GM23248 (cell line): ENCODE measurements around the gene UQCRC1. TPM values are rescaled to one million over a fixed set of nuclear protein-coding genes. Genes with fewer than 3 reads are reported as not detected.

Source experiments
- DNase-seq: peaks from one replicate; pipeline ENCODE4 v3.0.0-alpha.2; 2015
- H2AFZ ChIP-seq: fragments of 200-600 bp; sonication (generic); 2 replicates; pipeline ENCODE4 v1.6.1; 2016; ENCODE audit warnings: antibody characterized with exemption
- H3F3A ChIP-seq: fragments of 200-600 bp; sonication (generic); 2 replicates; pipeline ENCODE4 v1.6.1; 2016; ENCODE audit warnings: mild to moderate bottlenecking, antibody characterized with exemption, mixed run types; ENCODE audit not compliant: insufficient read depth
- H3K27ac ChIP-seq: fragments of 200-600 bp; sonication (generic); 2 replicates; pipeline ENCODE4 v1.5.1; 2016; ENCODE audit warnings: mild to moderate bottlenecking
- H3K27me3 ChIP-seq: fragments of 200-600 bp; sonication (generic); replicated peaks from 2 replicates; pipeline ENCODE4 v1.6.1; 2016; ENCODE audit warnings: mild to moderate bottlenecking; ENCODE audit not compliant: insufficient read depth
- H3K36me3 ChIP-seq: fragments of 200-600 bp; sonication (generic); 2 replicates; pipeline ENCODE4 v1.6.1; 2016; ENCODE audit warnings: low read depth, mild to moderate bottlenecking
- H3K4me1 ChIP-seq: fragments of 200-600 bp; sonication (generic); 2 replicates; pipeline ENCODE4 v1.6.1; 2016; ENCODE audit warnings: mild to moderate bottlenecking; ENCODE audit not compliant: insufficient read depth
- H3K4me2 ChIP-seq: fragments of 200-600 bp; sonication (generic); one replicate; pipeline ENCODE4 v1.6.1; 2016; ENCODE audit warnings: mild to moderate bottlenecking; ENCODE audit not compliant: unreplicated experiment
- H3K4me3 ChIP-seq: fragments of 200-600 bp; sonication (generic); 2 replicates; pipeline ENCODE4 v1.5.1; 2016; ENCODE audit warnings: mild to moderate bottlenecking
- H3K79me2 ChIP-seq: fragments of 200-600 bp; sonication (generic); 2 replicates; pipeline ENCODE4 v1.6.1; 2016; ENCODE audit warnings: mild to moderate bottlenecking; ENCODE audit not compliant: insufficient read depth
- H3K9ac ChIP-seq: fragments of 200-600 bp; sonication (generic); 2 replicates; pipeline ENCODE4 v1.6.1; 2016; ENCODE audit warnings: mild to moderate bottlenecking
- H3K9me2 ChIP-seq: fragments of 200-600 bp; sonication (generic); 2 replicates; pipeline ENCODE4 v1.6.1; 2016; ENCODE audit warnings: mixed run types, mild to moderate bottlenecking, moderate library complexity; ENCODE audit not compliant: insufficient read depth
- H3K9me3 ChIP-seq: fragments of 200-600 bp; sonication (generic); one replicate; pipeline ENCODE4 v1.6.1; 2017; ENCODE audit warnings: low read depth
- H4K20me1 ChIP-seq: fragments of 200-600 bp; sonication (generic); 2 replicates; pipeline ENCODE4 v1.6.0; 2016; ENCODE audit not compliant: insufficient read depth
- EZH2 ChIP-seq: fragments of 200-600 bp; sonication (generic); IDR thresholded peaks from 2 replicates; pipeline ENCODE4 v1.6.1; 2018; ENCODE audit warnings: antibody characterized with exemption, mild to moderate bottlenecking; ENCODE audit not compliant: insufficient read depth, poor library complexity, severe bottlenecking
- EZH2phosphoT487 ChIP-seq: fragments of 200-600 bp; sonication (generic); IDR thresholded peaks from 2 replicates; pipeline ENCODE4 v1.6.1; 2018; ENCODE audit warnings: antibody characterized with exemption, moderate library complexity, mild to moderate bottlenecking, low read depth; ENCODE audit not compliant: insufficient read depth
- WGBS, 2 experiments: methylation state at CpG; one replicate each; pipeline ENCODE4 v1.1.6; 2015 to 2017; ENCODE audit warnings: low lambda C conversion rate in 2 of 2, low coverage in 1 of 2; ENCODE audit errors: missing lambda C conversion rate in 2 of 2; 5-methylcytosine and 5-hydroxymethylcytosine counted together
- in situ Hi-C: fragments of 300-500 bp; cut with MboI; formaldehyde crosslinking; loops from 2 replicates; pipeline ENCODE4 v1.15.0; 2020
- polyA plus RNA-seq: library from polyadenylated mRNA; unstranded; fragments of >200 nt; fragmentation: Nextera tagmentation; extraction: Ambion mirVana; gene quantifications from 2 replicates; pipeline ENCODE4 v1.2.1, GENCODE V29; 2016
- total RNA-seq: library from RNA; depleted of rRNA; stranded (reverse); fragments of >200 nt; shearing (Covaris generic); gene quantifications from 2 replicates; pipeline ENCODE4 v1.2.3, GENCODE V29; 2014

The UQCRC1 gene
- total and polyA plus RNA-seq, 2 experiments from 2014 or later: 252 to 285 TPM

GRCh38 chr3:48558493-48559134 is 50.8 kb downstream of the UQCRC1 start:
- Histone ChIP-seq H3K36me3 (no peaks in the 10 kb centered on the region), H3K9me3 (no peaks in the 10 kb centered on the region), H3K4me3 (no peak overlapping the region), H3F3A (peaks cover 11% of the 10 kb centered on the region), H3K4me1 (peaks cover 29% of the 10 kb centered on the region), H3K9ac (no peak overlapping the region), H3K79me2 (peaks cover 10% of the 10 kb centered on the region), H3K27ac (no peak overlapping the region), H3K9me2 (no peaks in the 10 kb centered on the region), H2AFZ (no peak overlapping the region), H4K20me1 (no peaks in the 10 kb centered on the region), H3K4me2 (no peak overlapping the region), H3K27me3 (no peaks in the 10 kb centered on the region)
- WGBS, 2 experiments: 72 to 79% methylated on average over 5 to 6 of the region's 6 CpGs
- DNase-seq: no peak
- TF ChIP-seq EZH2phosphoT487 (no peak), EZH2 (no peak)
- in situ Hi-C loops: no loop called here

- H2AFZ ChIP-seq: peak within 1 kb of the TSS; percentile 66
- peaks cover 10% of the 10 kb centered on the region for H3K79me2 ChIP-seq
- no peaks in the 10 kb centered on the region for H3K9me3 ChIP-seq
- peak; percentile 100 for DNase-seq
- no peaks in the 10 kb centered on the region for H3K9me2 ChIP-seq
- peaks cover 22% of the 10 kb centered on the region for H3K4me1 ChIP-seq
- no peak for TF ChIP-seq EZH2phosphoT487
- TF ChIP-seq EZH2: no peak
- in situ Hi-C loops: no loop called here
- H3K4me3 ChIP-seq: peak within 1 kb of the TSS; percentile 71
- H3K27me3 ChIP-seq: no peaks in the 10 kb centered on the region
- peak within 1 kb of the TSS; percentile 78 for H3K4me2 ChIP-seq
- peak within 1 kb of the TSS; percentile 39 for H3K27ac ChIP-seq
- no peaks in the 10 kb centered on the region for H3K36me3 ChIP-seq
- WGBS, 2 experiments: 2% methylated on average over 43 to 52 of the region's 53 CpGs
- no peaks in the 10 kb centered on the region for H4K20me1 ChIP-seq
- 0 out of 2 replicates have a peak, but pooled peaks cover 4% of the 10 kb centered on the region for H3F3A ChIP-seq
- peak within 1 kb of the TSS; percentile 72 for H3K9ac ChIP-seq
Measured at GRCh38 chr3:48556796-48557626, 52.4 kb downstream of the UQCRC1 start, which contains the start of gene PFKFB4. PFKFB4 (minus strand) TSS chr3:48556803; CDS start chr3:48556777, 26 bp downstream.

GRCh38 chr3:48555949-48556795 is 53.3 kb downstream of the UQCRC1 start:
- Histone ChIP-seq H3K79me2 (peaks cover 10% of the 10 kb centered on the region), H4K20me1 (no peaks in the 10 kb centered on the region), H3K4me2 (peak overlapping the region; percentile 78), H3K4me3 (peak overlapping the region; percentile 71), H3K9ac (peak overlapping the region; percentile 72), H3K36me3 (no peaks in the 10 kb centered on the region), H3K4me1 (peaks cover 19% of the 10 kb centered on the region), H3K9me2 (no peaks in the 10 kb centered on the region), H3K9me3 (no peaks in the 10 kb centered on the region), H2AFZ (peak overlapping the region; percentile 64), H3K27ac (no peak overlapping the region), H3F3A (0 out of 2 replicates have a peak, but pooled peaks cover 4% of the 10 kb centered on the region), H3K27me3 (no peaks in the 10 kb centered on the region)
- no peak for DNase-seq
- TF ChIP-seq EZH2phosphoT487 (no peak), EZH2 (no peak)
- 18 to 34% methylated on average over 13 to 29 of the region's 29 CpGs for WGBS, 2 experiments
- in situ Hi-C loops: no loop called here
